Large intestine (tissue), 3 donors: ENCODE data around the gene MYH15. TPM values are rescaled to one million over a fixed set of nuclear protein-coding genes. Genes with fewer than 3 reads are reported as not detected.

Source experiments
- DNase-seq, 2 donors: peaks; one replicate each; pipeline versions ENCODE4 v3.0.0 to v3.0.0-alpha.2; 2013
- H3K27ac ChIP-seq: one replicate; pipeline ENCODE4 v1.5.1; 2013; ENCODE audit warnings: low read length
- H3K27me3 ChIP-seq: 2 replicates; pipeline ENCODE4 v1.6.1; 2013; ENCODE audit warnings: low read length; ENCODE audit not compliant: control insufficient read depth, insufficient read depth
- H3K36me3 ChIP-seq: 2 replicates; pipeline ENCODE4 v1.6.1; 2013; ENCODE audit warnings: low read length; ENCODE audit not compliant: control insufficient read depth, insufficient read depth
- H3K4me1 ChIP-seq: one replicate; pipeline ENCODE4 v1.6.1; 2013; ENCODE audit warnings: low read length; ENCODE audit not compliant: control insufficient read depth, insufficient read depth
- H3K4me3 ChIP-seq: one replicate; pipeline ENCODE4 v1.5.1; 2013; ENCODE audit warnings: low read length
- H3K9me3 ChIP-seq: one replicate; pipeline ENCODE4 v1.6.1; 2013; ENCODE audit warnings: mild to moderate bottlenecking, low read depth, low read length, moderate library complexity; ENCODE audit not compliant: control insufficient read depth
- WGBS: methylation state at CpG from one replicate; pipeline ENCODE4 v1.1.5; 2013; ENCODE audit warnings: low lambda C conversion rate; ENCODE audit not compliant: insufficient coverage; 5-methylcytosine and 5-hydroxymethylcytosine counted together
- polyA plus RNA-seq: library from polyadenylated mRNA; unstranded; fragments of 120-200 nt; gene quantifications from one replicate; pipeline ENCODE4 v1.2.1, GENCODE V29; 2013

The MYH15 gene
- polyA plus RNA-seq, 1 donor, result 1.0 TPM

- Histone ChIP-seq H3K9me3 (peaks cover 12% of the 10 kb centered on the region), H3K27me3 (no peaks in the 10 kb centered on the region), H3K4me1 (peaks cover 6% of the 10 kb centered on the region), H3K27ac (no peak overlapping the region), H3K4me3 (no peak overlapping the region), H3K36me3 (no peaks in the 10 kb centered on the region)
- no CpG with 5 or more reads among the region's 2 CpGs for WGBS
- no peak for DNase-seq
Measured at GRCh38 chr3:108450444-108450843, 60.0 kb downstream of the MYH15 start.

- WGBS, result 100% methylated on average over 1 of the region's 1 CpG
- DNase-seq, result no peak
Measured at GRCh38 chr3:108448593-108448992, 61.8 kb downstream of the MYH15 start.

GRCh38 chr3:108447096-108447847, 63.1 kb downstream of the MYH15 start:
- Histone ChIP-seq H3K9me3 (peaks cover 12% of the 10 kb centered on the region), H3K36me3 (no peaks in the 10 kb centered on the region), H3K4me1 (no peaks in the 10 kb centered on the region), H3K4me3 (no peak overlapping the region), H3K27me3 (no peaks in the 10 kb centered on the region), H3K27ac (no peak overlapping the region)
- WGBS, result 94% methylated on average over 2 of the region's 3 CpGs
- DNase-seq, result no peak

More at GRCh38 chr3:108448593-108448992, 61.8 kb downstream of the MYH15 start:
- Histone ChIP-seq H3K27ac (no peak overlapping the region), H3K27me3 (no peaks in the 10 kb centered on the region), H3K4me3 (no peak overlapping the region), H3K36me3 (no peaks in the 10 kb centered on the region), H3K4me1 (peaks cover 1% of the 10 kb centered on the region), H3K9me3 (peaks cover 12% of the 10 kb centered on the region)

- Histone ChIP-seq H3K4me3 (no peak overlapping the region), H3K4me1 (no peaks in the 10 kb centered on the region), H3K36me3 (no peaks in the 10 kb centered on the region), H3K27me3 (no peaks in the 10 kb centered on the region), H3K9me3 (peaks cover 6% of the 10 kb centered on the region), H3K27ac (no peak overlapping the region)
- no peak for DNase-seq
- 100% methylated on average over 1 of the region's 2 CpGs for WGBS
Measured at GRCh38 chr3:108442281-108442680, 68.1 kb downstream of the MYH15 start.

GRCh38 chr3:108441518-108441917, 68.9 kb downstream of the MYH15 start:
- H3K36me3 ChIP-seq, result no peaks in the 10 kb centered on the region
- no peaks in the 10 kb centered on the region for H3K27me3 ChIP-seq
- DNase-seq, result no peak
- H3K4me3 ChIP-seq, result no peak overlapping the region
- no peaks in the 10 kb centered on the region for H3K4me1 ChIP-seq
- H3K9me3 ChIP-seq, result no peaks in the 10 kb centered on the region
- no peak overlapping the region for H3K27ac ChIP-seq
- WGBS, result 60% methylated on average over 1 of the region's 2 CpGs

- Histone ChIP-seq H3K9me3 (no peaks in the 10 kb centered on the region), H3K4me1 (no peaks in the 10 kb centered on the region), H3K36me3 (no peaks in the 10 kb centered on the region), H3K27ac (no peak overlapping the region), H3K27me3 (no peaks in the 10 kb centered on the region), H3K4me3 (no peak overlapping the region)
- 80% methylated on average over 1 of the region's 7 CpGs for WGBS
- DNase-seq, result no peak
Measured at GRCh38 chr3:108441071-108441507, 69.3 kb downstream of the MYH15 start.

- DNase-seq, result no peak
- Histone ChIP-seq H3K4me1 (no peaks in the 10 kb centered on the region), H3K9me3 (no peaks in the 10 kb centered on the region), H3K27me3 (no peaks in the 10 kb centered on the region), H3K36me3 (no peaks in the 10 kb centered on the region), H3K27ac (no peak overlapping the region), H3K4me3 (no peak overlapping the region)
Measured at GRCh38 chr3:108438542-108438941, 71.9 kb downstream of the MYH15 start.

- 31% methylated on average over 3 of the region's 3 CpGs for WGBS
- Histone ChIP-seq H3K4me1 (no peaks in the 10 kb centered on the region), H3K9me3 (peaks cover 2% of the 10 kb centered on the region), H3K4me3 (no peak overlapping the region), H3K27ac (no peak overlapping the region), H3K36me3 (no peaks in the 10 kb centered on the region), H3K27me3 (no peaks in the 10 kb centered on the region)
- peak; percentile 48 to 59 for DNase-seq
Measured at GRCh38 chr3:108437439-108437838, 73.0 kb downstream of the MYH15 start.

GRCh38 chr3:108433928-108434327, 76.5 kb downstream of the MYH15 start:
- Histone ChIP-seq H3K9me3 (peaks cover 5% of the 10 kb centered on the region), H3K4me1 (no peaks in the 10 kb centered on the region), H3K27me3 (no peaks in the 10 kb centered on the region), H3K4me3 (no peak overlapping the region), H3K27ac (no peak overlapping the region), H3K36me3 (no peaks in the 10 kb centered on the region)
- no peak for DNase-seq
- no CpG with 5 or more reads among the region's 1 CpG for WGBS

GRCh38 chr3:108432431-108432830, 78.0 kb downstream of the MYH15 start:
- Histone ChIP-seq H3K9me3 (peaks cover 6% of the 10 kb centered on the region), H3K27ac (no peak overlapping the region), H3K36me3 (no peaks in the 10 kb centered on the region), H3K4me3 (no peak overlapping the region), H3K27me3 (no peaks in the 10 kb centered on the region), H3K4me1 (no peaks in the 10 kb centered on the region)
- no peak for DNase-seq
- no CpG with 5 or more reads among the region's 5 CpGs for WGBS

- WGBS, result 83% methylated on average over 1 of the region's 1 CpG
- Histone ChIP-seq H3K27ac (no peak overlapping the region), H3K4me3 (no peak overlapping the region), H3K27me3 (no peaks in the 10 kb centered on the region), H3K36me3 (no peaks in the 10 kb centered on the region), H3K4me1 (peaks cover 8% of the 10 kb centered on the region), H3K9me3 (peaks cover 7% of the 10 kb centered on the region)
- DNase-seq, result no peak
Measured at GRCh38 chr3:108430540-108430939, 79.9 kb downstream of the MYH15 start.
